ENCODE data around the gene TFAP2B. TPM values are rescaled to one million over a fixed set of nuclear protein-coding genes. Genes with fewer than 3 reads are reported as not detected.

Gene TFAP2B
- total RNA-seq, 2 donors from 2014 or later = not detected

DNA sequence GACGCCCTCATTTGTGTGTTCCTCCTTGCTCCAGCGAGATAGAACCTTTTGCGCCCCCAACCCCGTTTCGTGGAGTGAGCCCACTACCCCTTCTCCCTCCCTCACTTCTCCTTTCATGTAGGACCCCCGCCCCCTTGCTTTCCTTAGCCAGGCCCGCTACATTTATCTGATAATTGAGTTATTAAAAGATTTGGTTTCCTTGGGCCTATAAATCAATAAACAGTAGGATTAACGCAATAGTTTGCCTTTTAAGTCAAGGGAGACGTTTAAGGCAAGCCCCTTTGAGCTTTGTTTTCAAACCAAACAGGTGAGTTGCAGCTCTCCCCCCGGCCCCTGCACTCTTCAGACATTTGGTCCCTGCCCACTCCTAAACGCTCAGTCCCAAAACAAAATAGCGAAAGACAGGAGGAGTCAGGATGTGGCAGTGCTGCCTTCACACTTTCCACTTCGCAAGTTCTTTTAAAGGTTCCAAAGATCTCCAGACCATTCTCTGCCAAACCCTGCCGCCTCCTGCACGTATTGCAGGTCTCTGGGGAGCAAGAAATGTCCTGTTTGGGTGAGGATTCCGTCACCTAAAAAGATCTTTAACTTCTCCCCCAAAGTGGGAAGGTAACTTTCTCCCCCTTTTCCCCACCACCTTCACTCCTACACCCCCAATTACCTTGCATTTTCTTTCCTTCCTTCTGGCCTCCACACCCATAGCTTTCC, 27.6 kb downstream of the TFAP2B start:
- DNase-seq (no peak), ATAC-seq (no peak)
- H3K36me3 Mint-ChIP-seq (ENCODE audit: low read depth) = no peaks in the 10 kb centered on the region
- no peak overlapping the region for H3K27ac Mint-ChIP-seq
- H3K27me3 Mint-ChIP-seq = peaks cover 89% of the 10 kb centered on the region
- no peak overlapping the region for H3K4me3 Mint-ChIP-seq
- no peaks in the 10 kb centered on the region for H3K4me1 Mint-ChIP-seq
- no peaks in the 10 kb centered on the region for H3K9me3 ChIP-seq (ENCODE audit: control insufficient read depth, low read length, poor library complexity, severe bottlenecking)

DNA sequence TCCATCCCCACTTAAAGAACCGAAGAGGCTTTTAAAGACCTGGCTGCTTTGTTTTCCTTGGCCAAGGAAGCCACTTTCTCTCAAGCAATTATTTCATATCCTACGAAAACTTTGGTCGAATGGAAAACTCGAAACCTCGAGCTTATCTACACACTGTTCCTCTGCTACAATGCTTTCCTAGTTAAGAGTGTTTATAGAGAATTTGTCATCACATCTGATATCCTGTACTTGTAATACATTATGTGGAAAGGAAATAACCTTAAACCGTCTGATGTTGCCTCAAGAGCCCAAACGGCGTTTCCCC, 28.1 kb downstream of the TFAP2B start:
- ATAC-seq (no peak), DNase-seq (no peak)
- Mint-ChIP-seq H3K27me3 (peaks cover 84% of the 10 kb centered on the region), H3K27ac (no peak overlapping the region), H3K4me3 (no peak overlapping the region), H3K4me1 (no peaks in the 10 kb centered on the region), H3K36me3 (ENCODE audit: low read depth) (no peaks in the 10 kb centered on the region)
- H3K9me3 ChIP-seq (ENCODE audit: control insufficient read depth, low read length, poor library complexity, severe bottlenecking) = no peaks in the 10 kb centered on the region

GRCh38 chr6:50847890-50848594, 29.4 kb downstream of the TFAP2B start:
- Mint-ChIP-seq H3K27me3 (peaks cover 76% of the 10 kb centered on the region), H3K36me3 (ENCODE audit: low read depth) (no peaks in the 10 kb centered on the region), H3K4me1 (no peaks in the 10 kb centered on the region), H3K27ac (no peak overlapping the region), H3K4me3 (no peak overlapping the region)
- ATAC-seq (no peak), DNase-seq (no peak)
- no peaks in the 10 kb centered on the region for H3K9me3 ChIP-seq (ENCODE audit: control insufficient read depth, low read length, poor library complexity, severe bottlenecking)

DNA sequence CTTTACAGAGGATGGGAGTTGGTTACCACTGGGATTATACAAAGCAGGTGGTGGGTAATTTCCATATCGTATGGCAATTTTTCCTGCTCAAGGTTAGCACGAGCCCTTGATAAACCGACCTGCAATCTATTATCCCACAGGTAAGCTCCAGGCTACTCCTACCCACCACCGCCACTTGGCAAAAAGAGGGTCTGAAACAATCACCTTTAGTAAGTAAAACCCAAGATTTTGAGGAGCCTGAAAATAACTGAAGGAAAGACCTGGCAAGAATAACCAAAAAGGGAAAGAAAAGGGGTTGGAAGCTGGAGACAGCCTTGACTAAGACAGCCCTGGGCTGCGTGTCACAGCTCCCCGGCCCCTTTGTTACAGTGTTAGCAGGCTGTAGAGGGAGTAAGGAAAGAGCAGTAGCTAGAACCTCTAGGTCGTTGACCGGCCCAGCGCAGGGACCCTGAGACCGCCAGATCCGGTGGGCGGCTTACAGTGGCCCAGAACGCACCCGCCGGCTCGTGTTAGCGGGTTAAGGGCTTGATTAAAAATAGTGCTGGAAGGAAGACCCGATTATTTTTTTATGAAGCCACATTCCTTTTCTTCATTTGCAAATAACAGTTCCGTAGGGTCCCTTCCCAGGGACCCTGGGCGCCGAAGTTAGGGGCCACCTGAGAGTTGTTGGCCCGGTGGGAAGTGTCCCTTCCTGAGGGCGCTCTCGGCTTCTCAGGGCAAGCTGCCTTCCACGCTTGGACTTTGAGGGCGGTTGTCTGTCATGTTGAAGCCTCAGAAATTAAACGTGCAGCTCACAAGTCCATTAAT, 30.5 kb downstream of the TFAP2B start:
- no peak overlapping the region for H3K4me3 Mint-ChIP-seq
- H3K27ac Mint-ChIP-seq = no peak overlapping the region
- no peaks in the 10 kb centered on the region for H3K4me1 Mint-ChIP-seq

DNA sequence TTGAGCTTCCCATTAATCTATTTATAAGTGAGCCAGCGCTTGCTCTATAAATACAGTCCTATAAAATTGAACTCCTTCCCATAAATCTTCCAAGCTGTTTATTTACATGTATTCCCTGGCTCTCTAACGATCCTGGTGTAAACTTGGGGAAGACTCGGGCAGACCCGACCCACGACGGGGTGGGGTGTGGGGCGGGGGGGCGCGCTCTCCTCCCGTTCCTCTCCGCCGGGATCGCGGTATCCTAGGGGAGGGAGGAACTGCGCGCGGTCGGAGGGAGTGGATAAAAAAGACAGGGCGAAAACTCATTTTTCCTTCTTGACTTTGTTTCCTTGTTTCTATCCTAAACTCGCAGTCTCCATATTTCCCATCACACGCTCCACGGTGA, 31.1 kb downstream of the TFAP2B start:
- Mint-ChIP-seq H3K27ac (no peak overlapping the region), H3K27me3 (peaks cover 59% of the 10 kb centered on the region), H3K4me3 (no peak overlapping the region), H3K36me3 (ENCODE audit: low read depth) (no peaks in the 10 kb centered on the region), H3K4me1 (no peaks in the 10 kb centered on the region)
- DNase-seq = no peak
- no peaks in the 10 kb centered on the region for H3K9me3 ChIP-seq (ENCODE audit: control insufficient read depth, low read length, poor library complexity, severe bottlenecking)
- no peak for ATAC-seq

More for the DNA sequence above, 30.5 kb downstream of the TFAP2B start:
- H3K9me3 ChIP-seq (ENCODE audit: control insufficient read depth, low read length, poor library complexity, severe bottlenecking) = no peaks in the 10 kb centered on the region
- ATAC-seq (no peak), DNase-seq (no peak)
- H3K27me3 Mint-ChIP-seq = peaks cover 65% of the 10 kb centered on the region
- H3K36me3 Mint-ChIP-seq (ENCODE audit: low read depth) = no peaks in the 10 kb centered on the region

DNA sequence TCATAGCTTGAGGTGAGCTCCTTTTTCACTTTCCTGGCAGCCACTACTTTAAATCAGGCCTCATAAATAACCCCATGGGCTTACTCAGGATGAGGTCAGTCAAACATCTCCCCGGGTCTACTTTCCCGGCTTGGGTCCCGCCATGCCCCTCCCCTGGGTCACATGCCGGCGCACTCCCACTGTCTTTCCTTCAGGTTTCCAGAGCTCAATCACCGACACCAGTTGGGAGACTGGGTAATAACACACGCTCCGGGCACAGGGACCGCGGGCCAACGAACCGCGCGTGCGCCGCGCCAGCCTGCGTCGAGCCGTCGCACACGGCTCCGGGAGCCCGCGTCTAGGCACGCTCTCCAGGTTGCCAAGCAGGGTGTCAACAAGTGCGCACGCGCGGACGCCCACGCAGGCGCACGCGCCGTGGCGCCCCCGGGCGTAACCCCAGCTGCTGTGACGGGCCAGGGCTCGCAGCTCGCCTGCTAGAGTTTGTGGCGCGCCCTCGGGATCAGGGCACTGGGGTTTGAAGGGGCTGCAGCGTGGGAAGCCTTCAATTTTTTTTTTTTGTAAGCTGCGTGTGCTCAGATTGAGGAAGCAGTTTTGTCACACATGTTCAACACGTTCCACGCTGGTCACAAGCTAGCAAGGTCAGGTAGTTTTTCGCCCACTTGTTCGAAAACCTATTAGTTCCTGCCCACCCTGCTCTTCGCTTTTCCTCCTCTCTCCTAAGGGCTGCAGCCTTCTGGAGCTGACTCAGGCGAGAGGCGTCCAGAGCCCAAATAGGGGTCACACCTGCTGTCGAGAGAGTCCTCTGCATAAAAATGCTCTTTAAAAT, 31.8 kb downstream of the TFAP2B start:
- H3K4me3 Mint-ChIP-seq = no peak overlapping the region
- no peaks in the 10 kb centered on the region for H3K36me3 Mint-ChIP-seq (ENCODE audit: low read depth)
- ATAC-seq (no peak), DNase-seq (no peak)
- no peaks in the 10 kb centered on the region for H3K9me3 ChIP-seq (ENCODE audit: control insufficient read depth, low read length, poor library complexity, severe bottlenecking)
- H3K27me3 Mint-ChIP-seq = peaks cover 52% of the 10 kb centered on the region
- no peaks in the 10 kb centered on the region for H3K4me1 Mint-ChIP-seq
- H3K27ac Mint-ChIP-seq = no peak overlapping the region

DNA sequence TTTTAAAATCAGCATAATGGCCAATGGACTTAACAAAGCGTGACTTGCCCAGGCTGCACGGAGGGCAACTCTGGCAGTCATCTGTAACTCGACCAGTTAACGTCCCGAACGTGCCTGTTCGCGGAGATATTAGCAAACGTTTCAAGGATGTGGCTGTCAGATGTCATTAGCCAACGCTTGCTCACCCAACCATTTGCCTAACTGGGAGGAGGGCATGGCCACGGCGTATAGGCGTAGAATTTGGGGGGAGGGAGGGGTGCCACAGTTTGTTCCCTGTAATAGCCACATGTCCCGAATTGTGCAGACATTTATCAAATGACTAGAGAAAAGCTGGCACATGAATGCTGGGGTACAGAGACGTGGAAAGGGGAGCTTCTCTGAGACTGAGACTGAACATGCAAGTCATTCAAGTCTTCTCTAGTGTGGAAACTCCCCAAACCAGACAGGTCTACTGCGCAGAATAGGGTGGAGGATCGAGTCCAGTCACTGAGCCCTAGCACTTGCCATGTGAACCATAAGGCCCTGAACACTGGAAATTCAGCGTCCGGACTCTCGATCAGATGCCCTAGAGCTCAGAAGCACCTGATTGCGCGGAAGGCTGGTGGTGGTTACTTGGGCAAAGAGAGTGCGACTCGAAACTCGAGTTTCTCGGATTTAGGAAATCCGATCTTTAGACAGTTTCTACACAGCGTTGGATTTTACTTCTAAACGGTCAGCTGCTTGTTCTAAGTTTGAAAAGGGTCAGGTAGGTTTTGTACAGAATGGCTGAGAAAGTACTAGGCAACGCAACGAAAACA, 32.6 kb downstream of the TFAP2B start:
- H3K27me3 Mint-ChIP-seq = peaks cover 47% of the 10 kb centered on the region
- no peak overlapping the region for H3K27ac Mint-ChIP-seq
- H3K4me1 Mint-ChIP-seq = no peaks in the 10 kb centered on the region
- H3K4me3 Mint-ChIP-seq = no peak overlapping the region
- H3K9me3 ChIP-seq (ENCODE audit: control insufficient read depth, low read length, poor library complexity, severe bottlenecking) = no peaks in the 10 kb centered on the region
- no peaks in the 10 kb centered on the region for H3K36me3 Mint-ChIP-seq (ENCODE audit: low read depth)
- no peak for DNase-seq
- no peak for ATAC-seq

GRCh38 chr6:50853939-50854338, 35.3 kb downstream of the TFAP2B start:
- no peak for ATAC-seq
- H3K4me3 Mint-ChIP-seq = no peak overlapping the region
- H3K27me3 Mint-ChIP-seq = peaks cover 21% of the 10 kb centered on the region
- H3K36me3 Mint-ChIP-seq (ENCODE audit: low read depth) = no peaks in the 10 kb centered on the region
- no peak overlapping the region for H3K27ac Mint-ChIP-seq
- no peak for DNase-seq
- no peaks in the 10 kb centered on the region for H3K9me3 ChIP-seq (ENCODE audit: control insufficient read depth, low read length, poor library complexity, severe bottlenecking)
- no peaks in the 10 kb centered on the region for H3K4me1 Mint-ChIP-seq

DNA sequence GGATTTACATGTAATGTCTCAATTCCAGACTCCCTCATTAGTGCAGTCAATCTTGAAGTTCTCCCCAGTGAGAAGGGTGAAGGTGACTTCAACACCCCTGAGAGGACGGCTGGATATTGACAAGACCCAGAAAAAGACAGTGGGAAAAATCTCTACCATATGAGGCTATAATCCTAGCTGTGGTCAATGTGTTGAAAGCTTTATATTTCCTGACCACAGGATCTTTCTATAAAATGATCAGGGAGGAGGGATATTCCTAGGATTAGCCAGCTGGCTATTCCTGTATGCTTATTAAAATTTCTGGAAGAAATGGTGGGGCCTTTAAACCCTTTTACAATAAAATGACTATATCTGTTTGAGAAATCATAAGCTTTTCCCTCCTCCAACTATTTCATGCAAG, 43.0 kb downstream of the TFAP2B start:
- no peaks in the 10 kb centered on the region for H3K9me3 ChIP-seq (ENCODE audit: control insufficient read depth, low read length, poor library complexity, severe bottlenecking)
- H3K27ac Mint-ChIP-seq = no peak overlapping the region
- ATAC-seq (no peak), DNase-seq (no peak)
- H3K4me1 Mint-ChIP-seq = no peaks in the 10 kb centered on the region
- H3K36me3 Mint-ChIP-seq (ENCODE audit: low read depth) = no peaks in the 10 kb centered on the region
- H3K27me3 Mint-ChIP-seq = no peaks in the 10 kb centered on the region
- no peak overlapping the region for H3K4me3 Mint-ChIP-seq

- no peaks in the 10 kb centered on the region for H3K4me1 Mint-ChIP-seq
- DNase-seq = no peak
- no peak for ATAC-seq
Observed at GRCh38 chr6:50862176-50862575, 43.5 kb downstream of the TFAP2B start.

GRCh38 chr6:50864601-50865000, 45.9 kb downstream of the TFAP2B start:
- no peaks in the 10 kb centered on the region for H3K36me3 Mint-ChIP-seq (ENCODE audit: low read depth)
- DNase-seq (no peak), ATAC-seq (no peak)
- no peaks in the 10 kb centered on the region for H3K4me1 Mint-ChIP-seq
- H3K4me3 Mint-ChIP-seq = no peak overlapping the region
- H3K27ac Mint-ChIP-seq = no peak overlapping the region
- no peaks in the 10 kb centered on the region for H3K27me3 Mint-ChIP-seq
- H3K9me3 ChIP-seq (ENCODE audit: control insufficient read depth, low read length, poor library complexity, severe bottlenecking) = no peaks in the 10 kb centered on the region

More at GRCh38 chr6:50862176-50862575, 43.5 kb downstream of the TFAP2B start:
- H3K27me3 Mint-ChIP-seq = no peaks in the 10 kb centered on the region
- H3K36me3 Mint-ChIP-seq (ENCODE audit: low read depth) = no peaks in the 10 kb centered on the region
- H3K9me3 ChIP-seq (ENCODE audit: control insufficient read depth, low read length, poor library complexity, severe bottlenecking) = no peaks in the 10 kb centered on the region
- H3K27ac Mint-ChIP-seq = no peak overlapping the region
- H3K4me3 Mint-ChIP-seq = no peak overlapping the region

DNA sequence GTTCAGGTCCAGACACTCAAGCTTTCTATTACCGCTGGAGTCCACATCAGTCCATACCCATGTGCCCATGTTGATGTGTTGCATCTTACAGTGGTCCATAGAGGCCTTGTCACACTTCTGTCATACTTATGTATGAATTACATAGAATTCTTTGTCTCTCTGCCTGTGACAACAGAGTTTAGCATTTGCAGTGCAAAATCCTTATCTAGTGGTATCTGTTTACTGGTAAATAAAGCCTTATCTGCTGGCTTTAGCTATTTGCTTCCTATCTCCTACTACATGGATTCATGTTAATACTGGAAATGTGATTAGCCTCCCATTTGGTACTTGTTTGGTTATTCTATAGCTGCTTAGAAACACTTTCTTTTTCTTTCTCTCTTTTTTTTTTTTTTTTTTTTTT, 49.8 kb downstream of the TFAP2B start:
- H3K27me3 Mint-ChIP-seq = no peaks in the 10 kb centered on the region
- ATAC-seq (no peak), DNase-seq (no peak)
- H3K27ac Mint-ChIP-seq = no peak overlapping the region
- no peak overlapping the region for H3K4me3 Mint-ChIP-seq
- H3K36me3 Mint-ChIP-seq (ENCODE audit: low read depth) = no peaks in the 10 kb centered on the region
- H3K9me3 ChIP-seq (ENCODE audit: control insufficient read depth, low read length, poor library complexity, severe bottlenecking) = no peaks in the 10 kb centered on the region
- H3K4me1 Mint-ChIP-seq = no peaks in the 10 kb centered on the region
